ENCODE data around the gene CLDN10. TPM values are rescaled to one million over a fixed set of nuclear protein-coding genes. Genes with fewer than 3 reads are reported as not detected.

The CLDN10 gene
- total RNA-seq, 2 donors from 2014 or later: 0.27 to 0.64 TPM

- no peak overlapping the region for H3K4me3 ChIP-seq
- H3K9ac ChIP-seq (ENCODE audit: low read depth in 2 of 2, low read length in 2 of 2): no peak overlapping the region
- TF ChIP-seq CTCF (IDR thresholded peaks at IDR 0.05): no peak
- H3K4me1 ChIP-seq: no peaks in the 10 kb centered on the region
- no peaks in the 10 kb centered on the region for H3K27me3 ChIP-seq
- no peaks in the 10 kb centered on the region for H3K9me3 ChIP-seq
- intact Hi-C loops (cut with DNase I): no loop called here
- no peaks in the 10 kb centered on the region for H3K36me3 ChIP-seq
- DNase-seq: no peak
- no peak overlapping the region for H3K27ac ChIP-seq
Measured at GRCh38 chr13:95627590-95627989, 75.1 kb downstream of the CLDN10 start.

- intact Hi-C loops (cut with DNase I): no loop called here
- DNase-seq: no peak
- H3K36me3 ChIP-seq: no peaks in the 10 kb centered on the region
Measured at GRCh38 chr13:95628488-95628887, 76.0 kb downstream of the CLDN10 start.

GRCh38 chr13:95629071-95629470, 76.6 kb downstream of the CLDN10 start:
- H3K4me3 ChIP-seq: no peak overlapping the region
- H3K36me3 ChIP-seq: no peaks in the 10 kb centered on the region
- H3K4me1 ChIP-seq: no peaks in the 10 kb centered on the region
- TF ChIP-seq CTCF (IDR thresholded peaks at IDR 0.05): no peak
- DNase-seq: no peak
- intact Hi-C loops (cut with DNase I): no loop called here
- H3K9me3 ChIP-seq: no peaks in the 10 kb centered on the region
- no peaks in the 10 kb centered on the region for H3K27me3 ChIP-seq
- no peak overlapping the region for H3K27ac ChIP-seq
- no peak overlapping the region for H3K9ac ChIP-seq (ENCODE audit: low read depth in 2 of 2, low read length in 2 of 2)

More at GRCh38 chr13:95628488-95628887, 76.0 kb downstream of the CLDN10 start:
- H3K4me3 ChIP-seq: no peak overlapping the region
- TF ChIP-seq CTCF (IDR thresholded peaks at IDR 0.05): no peak
- no peak overlapping the region for H3K27ac ChIP-seq
- no peaks in the 10 kb centered on the region for H3K4me1 ChIP-seq
- no peaks in the 10 kb centered on the region for H3K27me3 ChIP-seq
- H3K9ac ChIP-seq (ENCODE audit: low read depth in 2 of 2, low read length in 2 of 2): no peak overlapping the region
- H3K9me3 ChIP-seq: no peaks in the 10 kb centered on the region

Other genes with a start within 250 kb of the CLDN10 start
- gene DZIP1, start 92.0 kb downstream of the CLDN10 start, total RNA-seq: 1 to 10 TPM; 2.2 to 3.6 TPM
- 10 to 100 TPM; 70.6 to 76.8 TPM for gene DNAJC3, start 124.4 kb downstream of the CLDN10 start, total RNA-seq